Gastroesophageal sphincter (tissue), 3 donors: ENCODE data around the gene KLRG1.

ENCODE experiments used
- EP300 ChIP-seq: sonication (generic); formaldehyde crosslinking; IDR thresholded peaks from one replicate; pipeline ENCODE4 v1.6.1; 2017; ENCODE audit warnings: antibody characterized with exemption, mild to moderate bottlenecking
- POLR2A ChIP-seq, 2 donors: fragments of 450-650 bp; IDR thresholded peaks; one replicate each; pipeline ENCODE4 v1.6.1; 2017; ENCODE audit warnings: antibody characterized with exemption in 2 of 2, mild to moderate bottlenecking in 2 of 2, moderate library complexity in 1 of 2
- POLR2AphosphoS5 ChIP-seq: sonication (generic); formaldehyde crosslinking; IDR thresholded peaks from one replicate; pipeline ENCODE4 v1.6.1; 2017; ENCODE audit warnings: antibody characterized with exemption
- TF ChIP-seq, protein P1 (sequence below), 4 experiments: fragments of 200-600 bp in 2 of 4; fragments of 450-650 bp in 2 of 4; sonication (generic) in 1 of 4; IDR thresholded peaks; one replicate each; pipeline ENCODE4 v1.5.1; 2017 to 2019; ENCODE audit warnings: antibody characterized with exemption in 4 of 4, mild to moderate bottlenecking in 2 of 4, moderate library complexity in 2 of 4

DNA sequence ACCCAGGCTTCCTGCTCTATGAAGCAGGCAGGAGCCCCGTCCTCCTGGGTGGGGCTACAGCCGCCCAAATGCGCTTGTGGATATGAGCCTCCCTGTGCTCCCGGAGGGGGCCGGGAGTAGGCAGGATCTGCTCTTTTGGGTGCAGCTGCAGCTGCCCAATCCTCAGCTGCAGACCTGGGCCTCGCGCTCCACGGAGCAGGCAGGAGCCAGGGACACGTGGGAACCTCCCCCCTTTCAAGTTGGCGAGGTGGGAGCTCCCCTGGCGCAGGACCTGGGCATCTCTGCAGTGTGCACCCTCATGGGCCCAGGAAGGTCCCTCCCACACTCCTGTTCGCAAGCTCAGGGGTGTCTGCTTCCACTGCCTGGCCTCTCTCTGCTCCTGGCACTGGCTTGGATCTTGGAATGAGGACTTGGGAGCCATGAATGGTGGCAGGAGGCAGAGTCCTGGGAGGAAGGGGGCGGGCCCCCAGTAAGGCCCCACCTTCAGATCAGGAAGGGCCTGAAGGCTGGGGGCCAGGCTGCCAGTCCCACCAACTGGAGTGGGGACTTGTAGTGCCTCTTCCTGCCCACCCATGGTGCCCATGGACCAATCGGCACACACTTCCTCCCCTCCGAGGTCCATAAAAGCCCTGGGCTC, 61.3 kb downstream of the KLRG1 start:
- TF ChIP-seq, protein P1, sequence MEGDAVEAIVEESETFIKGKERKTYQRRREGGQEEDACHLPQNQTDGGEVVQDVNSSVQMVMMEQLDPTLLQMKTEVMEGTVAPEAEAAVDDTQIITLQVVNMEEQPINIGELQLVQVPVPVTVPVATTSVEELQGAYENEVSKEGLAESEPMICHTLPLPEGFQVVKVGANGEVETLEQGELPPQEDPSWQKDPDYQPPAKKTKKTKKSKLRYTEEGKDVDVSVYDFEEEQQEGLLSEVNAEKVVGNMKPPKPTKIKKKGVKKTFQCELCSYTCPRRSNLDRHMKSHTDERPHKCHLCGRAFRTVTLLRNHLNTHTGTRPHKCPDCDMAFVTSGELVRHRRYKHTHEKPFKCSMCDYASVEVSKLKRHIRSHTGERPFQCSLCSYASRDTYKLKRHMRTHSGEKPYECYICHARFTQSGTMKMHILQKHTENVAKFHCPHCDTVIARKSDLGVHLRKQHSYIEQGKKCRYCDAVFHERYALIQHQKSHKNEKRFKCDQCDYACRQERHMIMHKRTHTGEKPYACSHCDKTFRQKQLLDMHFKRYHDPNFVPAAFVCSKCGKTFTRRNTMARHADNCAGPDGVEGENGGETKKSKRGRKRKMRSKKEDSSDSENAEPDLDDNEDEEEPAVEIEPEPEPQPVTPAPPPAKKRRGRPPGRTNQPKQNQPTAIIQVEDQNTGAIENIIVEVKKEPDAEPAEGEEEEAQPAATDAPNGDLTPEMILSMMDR (IDR thresholded peaks at IDR 0.05): no peak
- TF ChIP-seq POLR2A (IDR thresholded peaks at IDR 0.05) (no peak), EP300 (no peak), POLR2AphosphoS5 (no peak)
